Activated naive CD4-positive, alpha-beta T cell treated with anti-CD3 and anti-CD28 coated beads, Interleukin-2, amount 50 U/mL, for 24 hours (primary cell): Measurements from ENCODE around the gene DMRTA2.

Experiments
- H3K27ac Mint-ChIP-seq: one replicate; pipeline ENCODE4 v1.8.0; 2021; ENCODE audit warnings: mild to moderate bottlenecking, mixed read lengths
- H3K27me3 Mint-ChIP-seq: one replicate; pipeline ENCODE4 v1.8.0; 2021; ENCODE audit warnings: mixed read lengths
- H3K36me3 Mint-ChIP-seq: one replicate; pipeline ENCODE4 v1.8.0; 2021; ENCODE audit warnings: mixed read lengths
- H3K4me1 Mint-ChIP-seq: one replicate; pipeline ENCODE4 v1.8.0; 2021; ENCODE audit warnings: mixed read lengths
- H3K4me3 Mint-ChIP-seq: one replicate; pipeline ENCODE4 v1.8.0; 2021; ENCODE audit warnings: mild to moderate bottlenecking, mixed read lengths
- H3K9me3 Mint-ChIP-seq: one replicate; pipeline ENCODE4 v1.8.0; 2021; ENCODE audit warnings: mixed read lengths

Gene DMRTA2

DNA sequence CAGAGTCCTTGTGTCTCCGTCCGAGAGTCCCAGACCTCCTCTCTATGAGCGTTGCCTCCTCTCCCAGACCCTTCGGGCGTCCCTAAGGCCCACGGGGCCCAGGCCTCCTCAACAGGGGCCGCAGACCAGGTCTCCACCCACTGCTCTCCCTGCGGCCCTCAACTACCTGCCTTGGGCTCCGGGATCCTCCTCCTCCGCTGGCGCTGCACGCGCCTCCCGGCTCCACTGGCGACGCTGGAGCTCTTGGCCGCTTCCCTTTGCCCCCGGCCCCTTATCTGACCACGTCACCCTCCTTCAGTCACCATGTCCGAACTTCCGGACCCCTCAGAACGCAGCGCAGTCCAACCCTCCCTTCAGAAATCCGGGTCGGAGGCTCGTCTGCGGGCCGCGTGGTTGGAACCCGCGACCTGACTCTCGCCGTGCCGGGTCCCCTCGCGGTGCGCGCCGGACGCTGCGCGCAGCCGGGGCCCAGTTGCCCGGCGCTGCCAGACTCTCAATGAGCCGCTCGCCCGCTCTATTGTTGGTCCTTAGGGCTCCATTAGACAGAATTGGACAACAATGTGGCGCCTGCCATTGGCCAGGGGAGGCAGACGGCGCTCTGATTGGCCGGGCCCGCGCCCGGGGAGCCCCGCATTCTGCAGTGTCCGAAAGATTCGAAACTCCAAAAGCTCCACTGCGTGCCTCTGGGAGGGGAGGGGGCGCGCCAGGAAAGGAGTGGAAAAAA lies at the start of gene DMRTA2:
Gene DMRTA2, minus strand, starts transcription at position 498 of the 724 bp plus-strand sequence. CDS start 1,907 bp downstream, outside the sequence.
- no peaks in the 10 kb centered on the region for H3K36me3 Mint-ChIP-seq
- H3K27me3 Mint-ChIP-seq = peaks cover 62% of the 10 kb centered on the region
- peak within 1 kb of the TSS; percentile 91 for H3K4me3 Mint-ChIP-seq
- no peaks in the 10 kb centered on the region for H3K9me3 Mint-ChIP-seq
- H3K27ac Mint-ChIP-seq = no peak within 1 kb of the TSS
- peaks cover 61% of the 10 kb centered on the region for H3K4me1 Mint-ChIP-seq

DNA sequence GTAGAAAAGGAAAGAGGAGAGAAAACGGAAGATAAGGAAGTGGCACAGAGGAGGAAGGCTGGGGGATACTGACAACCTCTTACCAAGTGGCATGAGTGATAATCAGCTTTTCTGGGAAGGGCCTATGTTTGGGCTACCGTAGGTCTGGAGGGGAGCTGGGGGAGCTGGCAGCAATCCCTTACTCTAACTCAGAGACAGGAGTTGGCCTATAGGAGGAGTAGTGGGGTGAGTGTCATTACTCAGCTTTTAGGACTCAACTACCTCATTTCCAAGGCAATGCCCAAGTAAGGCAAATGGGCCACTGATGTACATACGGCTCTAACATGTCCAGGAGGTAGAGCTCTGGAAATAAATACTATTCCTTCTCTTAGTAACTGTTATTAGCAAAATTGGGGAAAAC lies 48.7 kb upstream of the DMRTA2 start:
- Mint-ChIP-seq H3K9me3 (no peaks in the 10 kb centered on the region), H3K4me3 (no peak overlapping the region), H3K4me1 (no peaks in the 10 kb centered on the region), H3K27ac (no peak overlapping the region), H3K36me3 (peaks cover 14% of the 10 kb centered on the region), H3K27me3 (no peaks in the 10 kb centered on the region)

DNA sequence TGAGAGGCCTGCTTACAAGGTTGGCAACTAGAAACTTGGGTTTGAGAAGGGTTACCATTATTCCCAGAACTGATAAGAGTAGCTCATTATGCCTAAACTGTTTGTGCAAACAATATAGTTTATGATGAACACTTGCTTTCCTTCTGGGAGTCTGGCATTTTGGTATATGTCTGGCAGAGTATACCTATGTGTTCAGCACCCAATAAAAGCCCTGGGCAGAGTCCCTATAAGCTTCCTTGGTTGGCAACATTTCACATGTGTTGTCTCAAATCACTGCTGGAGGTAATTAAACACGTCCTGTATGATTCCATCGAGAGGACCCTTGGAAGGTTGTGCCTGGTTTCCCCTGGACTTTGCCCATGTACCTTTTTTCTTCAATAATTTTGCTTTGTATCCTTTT lies 39.7 kb upstream of the DMRTA2 start:
- Mint-ChIP-seq H3K4me1 (no peaks in the 10 kb centered on the region), H3K4me3 (no peak overlapping the region), H3K27ac (no peak overlapping the region), H3K36me3 (no peaks in the 10 kb centered on the region), H3K27me3 (no peaks in the 10 kb centered on the region), H3K9me3 (no peaks in the 10 kb centered on the region)

DNA sequence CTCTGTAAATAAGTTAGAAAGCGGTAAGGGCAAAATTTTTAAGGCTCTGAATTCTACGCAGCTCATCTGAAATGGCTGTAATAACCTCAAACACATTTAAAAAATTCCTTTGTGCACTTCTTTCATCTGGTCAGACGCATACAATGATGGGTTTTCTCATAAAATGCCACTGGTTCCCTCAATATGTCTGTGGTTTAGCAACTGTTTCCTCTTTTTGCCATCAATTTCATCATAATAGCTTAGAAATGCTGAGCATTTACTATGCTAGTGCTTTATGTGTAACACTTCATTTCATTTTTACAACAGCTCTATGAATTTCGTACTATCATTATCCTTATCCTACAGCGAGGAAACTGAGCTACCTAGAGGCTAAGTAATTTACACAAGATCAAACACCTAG lies 35.3 kb upstream of the DMRTA2 start:
- Mint-ChIP-seq H3K4me3 (no peak overlapping the region), H3K27me3 (no peaks in the 10 kb centered on the region), H3K4me1 (peaks cover 6% of the 10 kb centered on the region), H3K9me3 (no peaks in the 10 kb centered on the region), H3K36me3 (peaks cover 2% of the 10 kb centered on the region), H3K27ac (no peak overlapping the region)

- Mint-ChIP-seq H3K27me3 (no peaks in the 10 kb centered on the region), H3K27ac (no peak overlapping the region), H3K9me3 (no peaks in the 10 kb centered on the region), H3K4me1 (peaks cover 32% of the 10 kb centered on the region), H3K4me3 (no peak overlapping the region), H3K36me3 (peaks cover 2% of the 10 kb centered on the region)
Observed at GRCh38 chr1:50454911-50455310, 31.7 kb upstream of the DMRTA2 start.

GRCh38 chr1:50453266-50453665 lies 30.0 kb upstream of the DMRTA2 start:
- Mint-ChIP-seq H3K9me3 (no peaks in the 10 kb centered on the region), H3K27ac (no peak overlapping the region), H3K4me3 (no peak overlapping the region), H3K4me1 (peaks cover 32% of the 10 kb centered on the region), H3K27me3 (no peaks in the 10 kb centered on the region), H3K36me3 (peaks cover 2% of the 10 kb centered on the region)

DNA sequence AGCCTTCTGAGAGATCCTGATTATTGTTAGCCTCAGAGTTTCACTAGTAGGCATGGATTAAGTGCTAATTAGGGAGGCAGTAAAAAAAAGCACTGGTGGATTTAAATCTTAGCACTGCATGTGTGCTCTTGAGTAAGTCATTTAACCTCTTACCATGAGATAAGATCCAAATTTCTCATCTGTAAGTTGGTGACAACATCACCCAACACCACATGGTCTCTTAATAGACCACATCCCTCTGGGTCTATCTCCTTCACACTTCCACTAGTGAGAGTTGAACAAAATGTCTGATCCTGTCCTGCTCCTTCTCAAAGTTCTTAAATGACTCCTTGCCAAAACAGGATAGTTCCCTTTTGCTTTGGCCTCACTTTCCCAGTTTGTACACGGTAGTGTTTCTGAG lies 29.5 kb upstream of the DMRTA2 start:
- no peaks in the 10 kb centered on the region for H3K9me3 Mint-ChIP-seq
- no peak overlapping the region for H3K4me3 Mint-ChIP-seq
- H3K36me3 Mint-ChIP-seq = peaks cover 2% of the 10 kb centered on the region
- H3K27me3 Mint-ChIP-seq = no peaks in the 10 kb centered on the region
- H3K27ac Mint-ChIP-seq = no peak overlapping the region
- H3K4me1 Mint-ChIP-seq = peaks cover 32% of the 10 kb centered on the region

- no peaks in the 10 kb centered on the region for H3K27me3 Mint-ChIP-seq
- H3K36me3 Mint-ChIP-seq = peaks cover 2% of the 10 kb centered on the region
- no peak overlapping the region for H3K27ac Mint-ChIP-seq
- H3K4me1 Mint-ChIP-seq = peaks cover 32% of the 10 kb centered on the region
- no peak overlapping the region for H3K4me3 Mint-ChIP-seq
- H3K9me3 Mint-ChIP-seq = no peaks in the 10 kb centered on the region
Observed at GRCh38 chr1:50450861-50451653, 27.8 kb upstream of the DMRTA2 start.

GRCh38 chr1:50447961-50448360 lies 24.7 kb upstream of the DMRTA2 start:
- H3K4me1 Mint-ChIP-seq = peaks cover 20% of the 10 kb centered on the region
- H3K9me3 Mint-ChIP-seq = no peaks in the 10 kb centered on the region
- H3K27ac Mint-ChIP-seq = no peak overlapping the region
- no peaks in the 10 kb centered on the region for H3K27me3 Mint-ChIP-seq
- peaks cover 4% of the 10 kb centered on the region for H3K36me3 Mint-ChIP-seq
- H3K4me3 Mint-ChIP-seq = no peak overlapping the region

GRCh38 chr1:50441183-50441582 lies 17.9 kb upstream of the DMRTA2 start:
- H3K9me3 Mint-ChIP-seq = no peaks in the 10 kb centered on the region
- H3K27me3 Mint-ChIP-seq = no peaks in the 10 kb centered on the region
- peaks cover 17% of the 10 kb centered on the region for H3K36me3 Mint-ChIP-seq
- H3K27ac Mint-ChIP-seq = no peak overlapping the region
- H3K4me3 Mint-ChIP-seq = no peak overlapping the region
- H3K4me1 Mint-ChIP-seq = no peaks in the 10 kb centered on the region

GRCh38 chr1:50438945-50439344 lies 15.7 kb upstream of the DMRTA2 start:
- H3K27ac Mint-ChIP-seq = no peak overlapping the region

DNA sequence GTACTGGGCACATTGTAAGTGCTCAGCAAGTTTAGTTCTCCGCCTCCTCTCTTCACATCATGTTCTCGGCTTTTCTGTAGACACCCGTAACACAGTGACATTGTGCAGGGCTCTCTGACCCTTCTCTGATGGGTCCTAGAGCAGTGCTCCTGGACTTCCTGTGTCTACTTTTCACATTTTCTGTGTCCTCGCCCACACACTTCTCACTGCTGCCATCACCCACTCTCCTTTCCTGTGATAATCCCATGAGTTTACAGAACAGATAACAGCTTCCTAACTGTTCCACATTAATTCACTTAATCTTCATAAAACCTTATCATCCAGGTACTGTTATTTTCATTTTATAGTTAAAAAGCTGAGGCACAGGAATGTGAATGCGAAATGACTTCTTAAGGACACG lies 13.2 kb upstream of the DMRTA2 start:
- Mint-ChIP-seq H3K27me3 (peaks cover 1% of the 10 kb centered on the region), H3K27ac (no peak overlapping the region), H3K4me1 (no peaks in the 10 kb centered on the region)

More at GRCh38 chr1:50438945-50439344, 15.7 kb upstream of the DMRTA2 start:
- H3K36me3 Mint-ChIP-seq = peaks cover 18% of the 10 kb centered on the region
- H3K4me3 Mint-ChIP-seq = no peak overlapping the region
- H3K9me3 Mint-ChIP-seq = no peaks in the 10 kb centered on the region
- no peaks in the 10 kb centered on the region for H3K4me1 Mint-ChIP-seq
- H3K27me3 Mint-ChIP-seq = no peaks in the 10 kb centered on the region

GRCh38 chr1:50430010-50430405 lies 6.8 kb upstream of the DMRTA2 start:
- Mint-ChIP-seq H3K4me1 (peaks cover 21% of the 10 kb centered on the region), H3K36me3 (peaks cover 2% of the 10 kb centered on the region), H3K4me3 (peak overlapping the region; percentile 3), H3K27me3 (peaks cover 47% of the 10 kb centered on the region), H3K27ac (no peak overlapping the region), H3K9me3 (no peaks in the 10 kb centered on the region)

More for the DNA sequence above, 13.2 kb upstream of the DMRTA2 start:
- no peak overlapping the region for H3K4me3 Mint-ChIP-seq
- H3K36me3 Mint-ChIP-seq = peaks cover 17% of the 10 kb centered on the region
- no peaks in the 10 kb centered on the region for H3K9me3 Mint-ChIP-seq

GRCh38 chr1:50427818-50428779 lies 4.9 kb upstream of the DMRTA2 start:
- H3K27me3 Mint-ChIP-seq = peaks cover 59% of the 10 kb centered on the region
- H3K4me1 Mint-ChIP-seq = peaks cover 40% of the 10 kb centered on the region
- H3K27ac Mint-ChIP-seq = no peak overlapping the region
- H3K9me3 Mint-ChIP-seq = no peaks in the 10 kb centered on the region
- no peaks in the 10 kb centered on the region for H3K36me3 Mint-ChIP-seq
- H3K4me3 Mint-ChIP-seq = peak overlapping the region; percentile 19

DNA sequence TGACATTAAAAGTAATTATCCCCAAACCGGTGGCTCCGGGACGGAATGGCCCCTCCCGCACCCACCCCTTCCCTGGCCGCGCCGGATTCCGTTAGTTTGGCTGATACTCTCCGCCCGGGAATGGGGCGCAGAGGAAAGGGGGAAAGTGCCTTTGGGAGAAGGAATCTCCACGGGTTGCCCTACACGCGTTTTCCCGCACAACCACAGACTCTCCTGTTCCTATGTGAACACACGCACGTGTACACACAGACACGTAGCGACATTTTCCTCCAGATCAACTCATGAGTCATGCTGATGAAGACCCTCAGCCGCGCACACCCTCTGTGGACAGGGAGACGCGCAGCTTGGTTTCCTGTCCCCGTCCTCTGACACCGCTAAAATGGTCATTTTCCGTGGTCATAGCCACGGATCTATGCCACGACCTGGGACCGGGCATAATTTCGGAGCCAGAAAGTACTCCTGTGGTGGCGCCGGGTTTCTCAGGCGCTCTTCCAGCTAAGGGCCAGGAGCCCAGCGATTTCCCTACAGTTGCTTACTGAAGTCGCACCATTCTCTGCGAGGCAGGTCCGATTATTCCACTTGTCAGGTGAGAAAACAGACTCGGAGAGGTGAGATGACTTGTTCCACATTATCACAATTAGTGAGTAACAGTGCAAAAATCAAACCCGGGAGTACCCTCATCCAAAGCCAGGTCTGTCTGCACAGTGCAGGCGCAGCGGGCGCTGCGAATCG lies 4.0 kb upstream of the DMRTA2 start:
- Mint-ChIP-seq H3K27ac (peak overlapping the region; percentile 23), H3K4me1 (peaks cover 45% of the 10 kb centered on the region), H3K4me3 (no peak overlapping the region), H3K27me3 (peaks cover 68% of the 10 kb centered on the region), H3K36me3 (no peaks in the 10 kb centered on the region), H3K9me3 (no peaks in the 10 kb centered on the region)
